Dendritic cell treated with granulocyte-macrophage colony-stimulating factor and Interleukin-4, amounts not matched to agents 40 ng/mL and 50 ng/mL, for 4 days (primary cell): ENCODE data around the gene RNF40.
A peak's percentile ranks its signal among the peaks of the same experiment; 100 is the strongest.
"Not testable (repeated sequence)": the region's sequence is repeated elsewhere in the genome, so short reads cannot be mapped to it uniquely, and the experiment has no call there.

Experiments used
- H3K27ac Mint-ChIP-seq: one replicate; pipeline ENCODE4 v1.8.0; 2022; ENCODE audit warnings: mild to moderate bottlenecking, mixed read lengths
- H3K27me3 Mint-ChIP-seq: one replicate; pipeline ENCODE4 v1.8.0; 2022; ENCODE audit warnings: mild to moderate bottlenecking, mixed read lengths
- H3K36me3 Mint-ChIP-seq: one replicate; pipeline ENCODE4 v1.8.0; 2022; ENCODE audit warnings: low read depth, mixed read lengths
- H3K4me1 Mint-ChIP-seq: one replicate; pipeline ENCODE4 v1.8.0; 2022; ENCODE audit warnings: low read depth, mixed read lengths
- H3K4me3 Mint-ChIP-seq: one replicate; pipeline ENCODE4 v1.8.0; 2022; ENCODE audit warnings: mild to moderate bottlenecking, moderate library complexity, mixed read lengths
- H3K9me3 Mint-ChIP-seq: one replicate; pipeline ENCODE4 v1.8.0; 2022; ENCODE audit warnings: mixed read lengths
- intact Hi-C: fragments of 100-400 bp; cut with micrococcal nuclease; formaldehyde crosslinking; loops from one replicate; pipeline ENCODE4 v1.15.0; 2022

Gene RNF40

DNA sequence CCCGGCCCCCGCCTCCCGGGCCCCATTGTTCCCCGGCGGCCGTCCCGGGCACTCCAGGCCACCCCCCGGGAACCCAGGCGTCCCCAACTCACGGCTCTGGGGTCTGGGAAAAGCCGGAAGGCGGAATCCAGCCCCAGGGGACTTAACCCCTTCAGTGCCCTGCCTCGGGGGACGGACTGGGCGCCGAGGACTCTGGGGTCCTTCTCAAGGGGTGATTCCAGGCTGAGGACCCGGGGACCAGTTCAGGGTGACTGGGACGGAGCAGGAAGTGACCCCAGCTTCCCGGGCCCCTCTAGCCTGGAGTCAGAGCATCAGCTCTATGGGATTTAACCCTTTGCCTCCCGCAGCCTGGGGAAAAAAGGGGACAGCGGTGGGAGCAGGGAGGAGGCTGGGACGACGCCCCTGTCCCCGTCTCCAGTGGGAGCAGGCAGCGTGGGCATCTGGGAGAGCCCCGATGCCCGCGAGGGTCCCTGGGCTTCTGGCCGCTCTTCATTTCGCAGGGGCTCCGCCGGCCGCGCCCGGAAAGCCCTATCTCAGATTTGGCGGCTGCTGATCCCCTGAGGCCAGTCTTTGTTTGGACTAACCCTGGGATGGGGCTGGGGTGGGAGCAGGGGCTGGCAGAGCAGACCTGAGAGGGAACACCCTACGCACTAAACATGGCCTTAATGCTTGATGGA lies 25.0 kb downstream of the RNF40 start, which contains the start of gene ZNF629:
Gene ZNF629 (minus strand): TSS at position 270 of the 677 bp plus-strand sequence. CDS start 2,723 bp downstream, outside the sequence.
- Mint-ChIP-seq H3K27ac (peak within 1 kb of the TSS; percentile 92), H3K9me3 (no peaks in the 10 kb centered on the region), H3K4me1 (peaks cover 28% of the 10 kb centered on the region), H3K27me3 (peaks cover 2% of the 10 kb centered on the region), H3K4me3 (peak within 1 kb of the TSS; percentile 91), H3K36me3 (peaks cover 39% of the 10 kb centered on the region)
- intact Hi-C loops = loop anchor here (1.0 kb wide), 2 partner anchors 18 to 88 kb away; no protein-coding TSS in a partner anchor

DNA sequence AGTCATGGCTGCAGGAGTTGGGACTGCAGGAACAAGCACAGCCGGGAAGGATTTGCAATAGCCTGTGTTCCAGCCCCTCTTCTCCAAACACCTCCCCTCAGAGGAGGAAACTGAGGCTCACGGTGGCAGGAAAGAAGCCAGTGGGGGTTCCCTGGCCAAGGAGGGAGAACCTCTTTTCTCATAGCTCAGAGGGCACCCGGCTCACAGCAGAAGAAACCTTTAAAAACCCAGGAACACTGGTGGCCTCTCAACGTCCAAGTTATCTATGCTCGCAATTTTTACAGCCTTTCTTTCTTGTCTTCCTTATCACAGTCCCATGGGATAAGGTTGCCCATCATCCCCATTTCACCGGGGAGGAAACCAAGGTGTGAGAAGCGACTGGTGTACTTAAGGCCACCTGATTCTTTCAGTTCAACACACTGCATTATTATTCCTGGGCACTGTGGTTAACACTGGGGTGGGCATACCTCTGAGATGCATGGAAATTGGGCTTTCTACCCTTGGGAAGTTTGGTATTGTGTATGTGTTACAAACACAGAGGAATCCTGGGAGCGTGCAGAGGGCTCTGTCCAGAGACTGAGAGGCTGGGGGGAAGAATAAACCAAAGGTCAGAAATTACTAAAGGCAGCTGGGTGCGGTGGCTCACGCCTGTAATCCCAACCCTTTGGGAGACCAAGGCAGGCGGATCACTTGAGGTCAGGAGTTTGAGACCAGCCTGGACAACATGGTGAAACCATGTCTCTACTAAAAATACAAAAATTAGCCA lies 25.7 kb downstream of the RNF40 start:
- H3K27me3 Mint-ChIP-seq = peaks cover 2% of the 10 kb centered on the region
- H3K4me1 Mint-ChIP-seq = peaks cover 26% of the 10 kb centered on the region
- no peaks in the 10 kb centered on the region for H3K9me3 Mint-ChIP-seq
- intact Hi-C loops = loop anchor here (1.0 kb wide), 2 partner anchors 18 to 88 kb away; no protein-coding TSS in a partner anchor
- H3K4me3 Mint-ChIP-seq = peak overlapping the region; percentile 91
- peaks cover 32% of the 10 kb centered on the region for H3K36me3 Mint-ChIP-seq
- peak overlapping the region; percentile 92 for H3K27ac Mint-ChIP-seq

DNA sequence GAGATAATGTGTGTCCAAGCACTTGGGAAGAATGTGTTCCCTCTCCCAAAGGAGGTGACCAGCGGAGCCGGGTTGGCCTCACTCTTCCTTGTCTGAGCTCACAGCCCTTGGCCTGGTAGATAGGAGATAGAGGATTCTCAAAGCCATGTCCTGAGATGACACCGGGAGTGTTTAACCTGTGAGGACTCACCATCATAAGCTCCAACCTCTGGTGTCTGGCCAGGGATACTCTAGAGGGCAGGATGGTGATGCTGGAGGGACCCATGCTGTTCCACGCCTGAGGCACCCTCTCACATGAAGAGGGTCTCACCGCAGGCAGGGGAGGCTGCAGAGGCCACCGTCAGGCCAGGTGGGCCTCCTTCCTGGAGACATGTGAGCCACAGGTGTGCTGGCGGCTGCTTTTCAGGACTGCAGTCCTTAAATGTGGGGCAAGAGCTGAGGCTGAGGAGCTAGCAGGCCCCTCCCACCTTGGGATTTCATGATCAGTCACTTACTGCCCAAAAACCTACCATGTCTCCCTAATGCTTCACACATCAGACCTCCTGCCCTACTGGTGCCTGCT lies 31.5 kb downstream of the RNF40 start:
- Mint-ChIP-seq H3K4me1 (no peaks in the 10 kb centered on the region), H3K27me3 (no peaks in the 10 kb centered on the region), H3K4me3 (no peak overlapping the region), H3K36me3 (no peaks in the 10 kb centered on the region), H3K9me3 (no peaks in the 10 kb centered on the region), H3K27ac (no peak overlapping the region)
- intact Hi-C loops = no loop called here

DNA sequence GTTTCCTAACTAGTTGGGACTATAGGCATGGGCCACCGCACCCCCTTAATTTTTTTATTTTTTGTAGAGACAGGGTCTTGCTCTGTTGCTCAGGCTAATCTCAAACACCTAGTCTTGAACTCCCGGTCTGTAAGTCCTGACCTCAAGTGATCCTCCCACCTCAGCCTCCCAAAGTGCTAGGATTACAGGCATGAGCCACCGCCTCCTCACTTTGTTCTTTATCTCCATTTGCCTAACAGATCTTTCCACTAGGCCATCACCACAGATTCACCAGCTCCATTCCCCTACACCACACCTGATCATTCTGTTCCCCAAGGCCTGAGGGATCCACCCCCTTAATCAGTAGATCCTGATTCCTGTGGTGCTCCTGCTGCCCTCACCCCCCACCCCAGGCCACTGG lies 32.5 kb downstream of the RNF40 start:
- Mint-ChIP-seq H3K27me3 (no peaks in the 10 kb centered on the region), H3K36me3 (no peaks in the 10 kb centered on the region), H3K4me1 (no peaks in the 10 kb centered on the region), H3K4me3 (no peak overlapping the region), H3K9me3 (no peaks in the 10 kb centered on the region), H3K27ac (no peak overlapping the region)
- intact Hi-C loops = no loop called here

DNA sequence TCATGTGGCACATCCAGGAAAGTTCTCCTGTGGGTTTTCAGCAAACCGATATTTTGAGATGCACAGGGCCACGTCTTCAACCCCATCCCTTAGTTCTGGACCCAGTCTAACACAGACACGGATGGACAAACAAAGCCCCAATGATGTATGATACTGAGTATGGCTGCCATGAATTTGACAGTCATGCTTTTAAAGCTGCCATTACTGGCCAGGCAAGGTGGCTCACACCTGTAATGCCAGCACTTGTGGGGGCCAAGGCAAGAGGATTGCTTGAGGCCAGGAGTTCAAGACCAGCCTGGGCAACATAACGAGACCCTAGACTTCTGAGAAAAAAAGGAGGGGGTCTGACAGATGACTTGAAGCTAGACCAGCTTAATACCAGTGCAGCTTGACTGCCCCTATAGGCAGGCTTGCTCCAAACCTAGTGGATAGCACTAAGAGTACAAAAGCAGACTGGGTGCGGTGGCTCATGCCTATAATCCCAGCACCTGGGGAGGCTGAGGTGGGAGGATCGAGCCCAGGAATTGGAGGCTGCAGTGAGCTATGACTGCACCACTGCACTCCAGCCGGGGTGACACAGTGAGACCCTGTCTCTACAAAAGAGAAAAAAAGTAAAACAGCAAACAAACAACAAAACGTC lies 35.7 kb downstream of the RNF40 start:
- H3K4me3 Mint-ChIP-seq = no peak overlapping the region
- no peak overlapping the region for H3K27ac Mint-ChIP-seq
- peaks cover 2% of the 10 kb centered on the region for H3K27me3 Mint-ChIP-seq
- H3K36me3 Mint-ChIP-seq = no peaks in the 10 kb centered on the region
- no peaks in the 10 kb centered on the region for H3K9me3 Mint-ChIP-seq
- intact Hi-C loops = no loop called here
- peaks cover 8% of the 10 kb centered on the region for H3K4me1 Mint-ChIP-seq

DNA sequence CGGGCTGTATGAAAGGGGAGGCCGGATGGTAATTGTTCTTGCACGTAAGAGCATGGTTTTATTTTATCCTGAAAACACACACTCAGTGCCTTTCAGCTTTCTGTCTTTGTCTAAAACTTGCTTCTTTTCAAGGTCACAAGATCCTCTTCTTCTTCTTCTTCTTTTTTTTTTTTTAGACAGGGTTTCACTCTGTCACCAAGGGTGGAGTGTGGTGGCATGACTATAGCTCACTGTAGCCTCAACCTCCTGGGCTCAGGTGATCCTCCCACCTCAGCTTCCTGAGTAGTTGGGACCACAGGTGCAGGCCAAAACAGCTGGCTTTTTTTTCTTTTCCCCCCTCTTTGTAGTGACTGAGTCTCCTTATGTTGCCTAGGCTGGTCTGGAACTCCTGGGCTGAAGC lies 40.8 kb downstream of the RNF40 start:
- H3K4me1 Mint-ChIP-seq = peaks cover 36% of the 10 kb centered on the region
- H3K4me3 Mint-ChIP-seq = no peak overlapping the region
- H3K9me3 Mint-ChIP-seq = no peaks in the 10 kb centered on the region
- intact Hi-C loops = no loop called here
- H3K27me3 Mint-ChIP-seq = peaks cover 2% of the 10 kb centered on the region
- peak overlapping the region; percentile 71 for H3K27ac Mint-ChIP-seq
- peaks cover 13% of the 10 kb centered on the region for H3K36me3 Mint-ChIP-seq

DNA sequence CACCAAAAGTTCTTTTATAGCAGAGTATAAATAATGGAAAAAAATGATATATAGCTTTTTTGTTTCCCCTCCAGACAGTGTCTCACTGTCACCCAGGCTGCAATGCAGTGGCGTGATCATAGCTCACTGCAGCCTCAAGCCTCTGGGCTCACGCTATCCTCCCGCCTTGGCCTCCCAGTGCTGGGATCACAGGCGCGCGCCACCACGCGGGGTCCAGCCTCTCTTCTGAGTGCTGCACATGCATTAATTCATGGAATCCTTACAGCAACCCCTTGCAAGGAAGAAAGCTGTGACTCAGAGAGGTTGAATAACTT lies 42.9 kb downstream of the RNF40 start:
- Mint-ChIP-seq H3K4me3 (peak overlapping the region; percentile 82), H3K27me3 (peaks cover 1% of the 10 kb centered on the region), H3K27ac (peak overlapping the region; percentile 81), H3K9me3 (no peaks in the 10 kb centered on the region), H3K36me3 (peaks cover 13% of the 10 kb centered on the region), H3K4me1 (peaks cover 43% of the 10 kb centered on the region)
- intact Hi-C loops = loop anchor here (1.0 kb wide), 2 partner anchors 18 to 70 kb away; partner anchors contain the start of gene ZNF629

DNA sequence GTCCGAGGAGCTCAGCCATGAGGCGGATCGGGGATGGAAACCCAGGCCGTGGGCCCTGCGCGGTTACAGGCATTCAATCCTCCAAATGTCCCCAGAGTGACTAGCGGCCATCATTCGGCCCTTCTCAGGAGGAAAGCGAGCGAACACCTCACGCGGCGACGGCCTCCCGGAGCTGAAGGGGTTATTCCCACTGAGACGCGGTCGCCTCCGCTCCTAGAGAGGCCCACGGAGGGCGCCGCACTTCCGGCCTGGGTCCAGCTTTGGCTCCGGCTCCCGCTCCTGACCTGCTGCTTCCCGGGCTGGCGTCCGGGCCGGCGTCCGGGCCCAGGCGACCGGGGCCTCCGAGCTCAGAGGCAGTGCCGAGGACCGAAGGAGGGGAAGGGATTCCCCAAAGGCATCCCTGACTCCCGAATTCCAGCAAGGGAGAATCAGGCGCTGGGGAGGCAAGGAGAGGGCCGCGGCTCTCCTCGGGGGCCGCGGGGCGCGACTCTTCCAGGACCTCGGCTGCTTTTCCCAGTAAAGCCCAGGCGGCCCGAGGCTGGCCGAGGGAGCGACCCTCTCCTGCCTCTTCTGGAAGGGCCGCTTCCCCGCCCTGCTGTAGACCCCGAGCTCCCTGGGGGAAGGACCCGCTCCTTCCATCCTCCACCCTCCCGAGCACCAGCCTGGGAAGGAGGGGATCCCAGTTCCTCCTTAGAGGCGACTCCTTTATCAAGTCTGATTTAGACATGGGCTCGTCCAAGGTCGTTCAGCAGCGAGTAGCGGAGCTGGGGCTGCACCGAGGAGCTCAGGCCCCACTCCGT lies 43.4 kb downstream of the RNF40 start:
- intact Hi-C loops = loop anchor here (1.0 kb wide), 2 partner anchors 18 to 70 kb away; partner anchors contain the start of gene ZNF629
- Mint-ChIP-seq H3K27ac (peak overlapping the region; percentile 81), H3K27me3 (no peaks in the 10 kb centered on the region), H3K4me3 (peak overlapping the region; percentile 82), H3K4me1 (peaks cover 43% of the 10 kb centered on the region), H3K36me3 (peaks cover 13% of the 10 kb centered on the region), H3K9me3 (no peaks in the 10 kb centered on the region)

DNA sequence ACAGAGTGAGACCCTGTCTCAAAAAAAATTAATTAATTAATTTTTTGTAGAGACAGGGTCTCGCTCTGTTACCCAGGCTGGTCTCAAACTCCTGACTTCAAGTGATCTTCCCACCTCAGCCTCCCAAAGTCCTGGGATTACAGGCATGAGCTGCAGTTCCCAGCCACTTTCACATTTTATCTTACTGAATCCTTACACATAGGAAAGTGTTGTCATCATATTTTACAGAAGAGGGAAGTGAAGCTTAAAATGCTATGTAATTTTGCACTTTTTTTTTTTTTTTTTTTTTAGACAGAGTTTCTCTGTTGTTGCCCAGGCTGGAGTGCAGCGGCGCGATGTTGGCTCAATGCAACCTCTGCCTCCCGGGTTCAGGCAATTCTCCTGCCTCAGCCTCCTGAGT lies 46.0 kb downstream of the RNF40 start:
- peak overlapping the region; percentile 55 for H3K4me3 Mint-ChIP-seq
- no peaks in the 10 kb centered on the region for H3K9me3 Mint-ChIP-seq
- H3K27me3 Mint-ChIP-seq = no peaks in the 10 kb centered on the region
- H3K27ac Mint-ChIP-seq = peak overlapping the region; percentile 81
- intact Hi-C loops = no loop called here
- peaks cover 13% of the 10 kb centered on the region for H3K36me3 Mint-ChIP-seq
- peaks cover 39% of the 10 kb centered on the region for H3K4me1 Mint-ChIP-seq

DNA sequence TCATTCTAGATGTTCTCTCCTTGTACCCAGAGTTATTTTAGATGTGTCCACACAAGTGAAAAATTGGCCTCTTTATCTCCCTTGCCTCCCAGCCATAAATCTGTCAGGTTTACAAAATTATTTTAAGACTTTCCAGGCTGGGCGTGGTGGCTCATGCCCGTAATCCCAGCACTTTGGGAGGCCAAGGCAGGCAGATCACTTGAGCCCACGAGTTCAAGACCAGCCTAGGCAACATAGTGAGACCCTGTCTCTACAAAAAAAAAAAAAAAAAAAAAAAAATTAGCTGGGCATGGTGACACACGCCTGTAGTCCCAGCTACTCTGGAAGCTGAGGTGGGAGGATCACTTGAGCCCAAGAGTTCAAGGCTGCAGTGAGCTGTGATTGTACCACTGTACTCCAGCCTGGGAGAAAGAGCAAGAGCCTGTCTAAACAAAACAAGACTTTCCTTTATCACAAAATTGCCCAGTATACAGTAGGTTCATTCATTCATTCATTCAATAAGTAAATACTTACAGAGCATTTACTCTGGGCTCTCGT lies 46.8 kb downstream of the RNF40 start:
- H3K9me3 Mint-ChIP-seq, intact Hi-C loops, H3K4me3 Mint-ChIP-seq, H3K27me3 Mint-ChIP-seq: not testable (repeated sequence)
- peak overlapping the region; percentile 81 for H3K27ac Mint-ChIP-seq
- H3K36me3 Mint-ChIP-seq = peaks cover 13% of the 10 kb centered on the region
- peaks cover 43% of the 10 kb centered on the region for H3K4me1 Mint-ChIP-seq

DNA sequence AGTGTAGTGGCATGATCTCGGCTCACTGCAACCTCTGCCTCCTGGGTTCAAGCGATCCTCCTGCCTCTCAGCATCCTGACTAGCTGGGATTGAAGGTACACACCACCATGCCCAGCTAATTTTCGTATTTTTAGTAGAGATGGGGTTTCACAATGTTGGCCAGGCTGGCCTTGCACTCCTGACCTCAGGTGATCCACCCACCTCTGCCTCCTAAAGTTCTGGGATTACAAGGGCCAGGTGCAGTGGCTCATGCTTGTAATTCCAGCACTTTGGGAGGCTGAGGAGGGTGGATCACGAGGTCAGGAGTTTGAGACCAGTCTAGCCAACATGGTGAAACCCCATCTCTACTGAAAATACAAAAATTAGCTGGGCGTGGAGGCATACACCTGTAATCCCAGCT lies 47.6 kb downstream of the RNF40 start:
- H3K27me3 Mint-ChIP-seq, intact Hi-C loops: not testable (repeated sequence)
- H3K4me1 Mint-ChIP-seq = peaks cover 49% of the 10 kb centered on the region

DNA sequence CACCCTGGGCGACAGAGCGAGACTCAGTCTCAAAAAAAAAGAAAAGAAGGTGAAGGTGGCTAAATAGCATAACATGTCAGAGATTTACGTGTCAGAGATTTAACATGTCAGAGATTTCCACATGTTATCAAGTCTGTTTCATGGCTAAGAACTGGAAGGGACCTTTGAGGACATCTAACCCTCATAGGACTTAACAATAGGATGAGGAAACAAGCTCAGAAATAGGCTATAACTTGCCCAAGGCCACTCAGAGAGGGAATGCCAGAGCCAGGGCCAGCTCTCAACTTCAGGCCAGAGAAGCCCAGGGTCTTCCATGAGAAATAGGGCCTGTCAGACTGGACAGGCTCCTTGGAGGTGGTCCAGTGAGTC lies 51.7 kb downstream of the RNF40 start:
- no peaks in the 10 kb centered on the region for H3K36me3 Mint-ChIP-seq
- intact Hi-C loops = loop anchor here (1.0 kb wide), 1 partner anchor 66 kb away; the partner anchor contains the start of gene PHKG2
- no peaks in the 10 kb centered on the region for H3K9me3 Mint-ChIP-seq
- H3K27me3 Mint-ChIP-seq = no peaks in the 10 kb centered on the region
- peak overlapping the region; percentile 87 for H3K4me3 Mint-ChIP-seq
- H3K4me1 Mint-ChIP-seq = peaks cover 29% of the 10 kb centered on the region
- H3K27ac Mint-ChIP-seq = peak overlapping the region; percentile 88

More for the DNA sequence above, 47.6 kb downstream of the RNF40 start:
- H3K4me3 Mint-ChIP-seq, H3K27ac Mint-ChIP-seq, H3K9me3 Mint-ChIP-seq: not testable (repeated sequence)
- H3K36me3 Mint-ChIP-seq = peaks cover 13% of the 10 kb centered on the region

DNA sequence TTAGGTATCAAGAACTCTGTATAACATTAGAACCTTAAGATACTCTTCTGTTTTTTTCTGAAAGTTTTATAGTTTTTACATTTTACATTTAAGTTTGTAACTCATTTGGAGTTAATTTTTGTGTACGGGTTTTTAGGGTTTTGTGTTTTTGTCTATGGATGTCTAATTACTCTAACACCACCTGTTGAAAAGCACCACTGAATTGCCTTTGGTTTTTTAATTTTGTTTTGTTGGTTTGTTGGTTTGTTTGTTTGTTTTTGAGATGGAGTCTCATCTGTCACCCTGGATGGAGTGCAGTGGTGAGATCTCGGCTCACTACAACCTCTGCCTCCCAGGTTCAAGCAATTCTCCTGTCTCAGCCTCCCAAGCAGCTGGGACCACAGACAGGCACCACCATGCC lies 54.6 kb downstream of the RNF40 start:
- H3K27me3 Mint-ChIP-seq = no peaks in the 10 kb centered on the region
- intact Hi-C loops = no loop called here
- no peak overlapping the region for H3K4me3 Mint-ChIP-seq
- peaks cover 28% of the 10 kb centered on the region for H3K4me1 Mint-ChIP-seq
- no peaks in the 10 kb centered on the region for H3K36me3 Mint-ChIP-seq
- no peak overlapping the region for H3K27ac Mint-ChIP-seq
- no peaks in the 10 kb centered on the region for H3K9me3 Mint-ChIP-seq
